CD14-positive monocyte (primary cell): ENCODE data around the gene DTNB. TPM values are rescaled to one million over a fixed set of nuclear protein-coding genes. Genes with fewer than 3 reads are reported as not detected.

Experiments
- DNase-seq, 3 donors: peaks; one replicate each; pipeline ENCODE4 v3.0.0-alpha.2; 2011 to 2022
- H2AFZ ChIP-seq: 2 replicates; pipeline ENCODE4 v1.6.0; 2012; ENCODE audit warnings: mild to moderate bottlenecking, low read depth, low read length, inconsistent platforms; ENCODE audit not compliant: insufficient read depth, poor library complexity, severe bottlenecking
- H3K27ac ChIP-seq, 2 donors: 1 replicate in 1 of 2; 2 replicates in 1 of 2; pipeline ENCODE4 v1.5.1; 2012 to 2013; ENCODE audit warnings: low read length in 2 of 2, control low read depth in 1 of 2, inconsistent platforms in 1 of 2, low read depth in 1 of 2, mild to moderate bottlenecking in 1 of 2
- H3K27me3 ChIP-seq, 2 donors: one replicate each; pipeline versions ENCODE4 v1.6.0 to v1.6.1; 2011 to 2013; ENCODE audit warnings: low read length in 2 of 2; ENCODE audit not compliant: control insufficient read depth in 2 of 2, insufficient read depth in 2 of 2
- H3K36me3 ChIP-seq, 2 donors: replicated peaks in 1 of 2; 1 replicate in 1 of 2; 2 replicates in 1 of 2; pipeline versions ENCODE4 v1.5.1 to v1.6.1; 2012 to 2013; ENCODE audit warnings: low read length in 2 of 2, control low read depth in 1 of 2, inconsistent platforms in 1 of 2, mild to moderate bottlenecking in 1 of 2; ENCODE audit not compliant: insufficient read depth in 2 of 2, control insufficient read depth in 1 of 2
- H3K4me1 ChIP-seq, 2 donors: 1 replicate in 1 of 2; 2 replicates in 1 of 2; pipeline versions ENCODE4 v1.5.1 to v1.6.1; 2012 to 2013; ENCODE audit warnings: low read length in 2 of 2, control low read depth in 1 of 2, inconsistent platforms in 1 of 2, mild to moderate bottlenecking in 1 of 2, moderate library complexity in 1 of 2; ENCODE audit not compliant: insufficient read depth in 2 of 2, control insufficient read depth in 1 of 2
- H3K4me2 ChIP-seq: replicated peaks from 2 replicates; pipeline ENCODE3; 2012; ENCODE audit warnings: low read length, moderate library complexity, mild to moderate bottlenecking; ENCODE audit not compliant: poor library complexity, severe bottlenecking; ENCODE audit errors: extremely low read depth
- H3K4me3 ChIP-seq, 3 experiments: fragments of 200-600 bp in 1 of 3; sonication (generic) in 1 of 3; replicated peaks in 1 of 3; 1 replicate in 2 of 3; 2 replicates in 1 of 3; pipeline ENCODE4 v1.5.1; 2011 to 2013; ENCODE audit warnings: low read length in 3 of 3, mild to moderate bottlenecking in 3 of 3, control low read depth in 2 of 3, low read depth in 2 of 3, inconsistent platforms in 1 of 3, moderate library complexity in 1 of 3
- H3K79me2 ChIP-seq: 2 replicates; pipeline ENCODE4 v1.6.0; 2012; ENCODE audit warnings: mild to moderate bottlenecking, control low read depth, inconsistent platforms, low read length, moderate library complexity; ENCODE audit not compliant: insufficient read depth
- H3K9ac ChIP-seq: 2 replicates; pipeline ENCODE4 v1.6.0; 2017; ENCODE audit warnings: low read length, mild to moderate bottlenecking; ENCODE audit not compliant: insufficient read depth, poor library complexity, severe bottlenecking
- H3K9me3 ChIP-seq, 2 donors: replicated peaks in 1 of 2; 1 replicate in 1 of 2; 2 replicates in 1 of 2; pipeline versions ENCODE4 v1.5.1 to v1.6.1; 2012 to 2013; ENCODE audit warnings: low read length in 2 of 2, control low read depth in 1 of 2; ENCODE audit not compliant: control insufficient read depth in 1 of 2, insufficient read depth in 1 of 2
- H4K20me1 ChIP-seq: 2 replicates; pipeline ENCODE4 v1.6.0; 2012; ENCODE audit warnings: mild to moderate bottlenecking, low read length, control low read depth, moderate library complexity; ENCODE audit not compliant: insufficient read depth
- H3K27ac Mint-ChIP-seq, 7 donors: one replicate each; pipeline ENCODE4 v1.8.0; 2020; ENCODE audit warnings: mild to moderate bottlenecking in 7 of 7, mixed read lengths in 7 of 7, moderate library complexity in 6 of 7, inconsistent platforms in 2 of 7
- H3K27me3 Mint-ChIP-seq, 3 donors: one replicate each; pipeline ENCODE4 v1.8.0; 2021 to 2022; ENCODE audit warnings: low read depth in 3 of 3, mild to moderate bottlenecking in 3 of 3, mixed read lengths in 3 of 3, moderate library complexity in 3 of 3, inconsistent platforms in 1 of 3
- H3K36me3 Mint-ChIP-seq, 2 donors: one replicate each; pipeline ENCODE4 v1.8.0; 2020; ENCODE audit warnings: mixed read lengths in 2 of 2, inconsistent platforms in 1 of 2, mild to moderate bottlenecking in 1 of 2
- H3K4me1 Mint-ChIP-seq: one replicate; pipeline ENCODE4 v1.8.0; 2020; ENCODE audit warnings: mild to moderate bottlenecking, mixed read lengths
- H3K4me3 Mint-ChIP-seq, 2 donors: one replicate each; pipeline ENCODE4 v1.8.0; 2020; ENCODE audit warnings: mild to moderate bottlenecking in 2 of 2, mixed read lengths in 2 of 2, moderate library complexity in 1 of 2
- H3K9me3 Mint-ChIP-seq, 7 donors: one replicate each; pipeline ENCODE4 v1.8.0; 2020 to 2022; ENCODE audit warnings: mixed read lengths in 7 of 7, mild to moderate bottlenecking in 6 of 7, moderate library complexity in 6 of 7, inconsistent platforms in 2 of 7
- CTCF ChIP-seq: fragments of 200-600 bp; IDR thresholded peaks from one replicate; pipeline ENCODE4 v1.8.0; 2022; ENCODE audit warnings: antibody characterized with exemption, mild to moderate bottlenecking
- WGBS: methylation state at CpG from one replicate; pipeline ENCODE4 v1.1.5; 2013; ENCODE audit warnings: missing lambda C conversion rate; ENCODE audit not compliant: insufficient coverage; 5-methylcytosine and 5-hydroxymethylcytosine counted together
- intact Hi-C, 2 donors: fragments of 100-400 bp; cut with micrococcal nuclease; formaldehyde crosslinking; loops; one replicate each; pipeline versions ENCODE4 v1.15.0 to v1.15.1; 2023
- polyA plus RNA-seq, 3 donors: library from polyadenylated mRNA; depleted of rRNA in 1 of 3; unstranded in 2 of 3; stranded (reverse) in 1 of 3; fragments of 300-500 nt in 2 of 3; fragments of >200 nt in 1 of 3; fragmentation: Illumina TruSeq in 2 of 3; gene quantifications; 1 replicate in 2 of 3; 2 replicates in 1 of 3; pipeline ENCODE4 v1.2.3, GENCODE V29; 2012 to 2021

DTNB gene
- polyA plus RNA-seq, 3 donors, result 3.0 to 4.2 (median 3.3) TPM

GRCh38 chr2:25378731-25379490, 294.5 kb downstream of the DTNB start:
- Histone ChIP-seq H4K20me1 (no peaks in the 10 kb centered on the region), H3K79me2 (no peaks in the 10 kb centered on the region), H2AFZ (no peak overlapping the region), H3K4me1 (peaks cover 30 to 35% of the 10 kb centered on the region in 2 donors), H3K27ac (no peak overlapping the region), H3K9ac (no peak overlapping the region), H3K27me3 (no peaks in the 10 kb centered on the region), H3K36me3 (no peaks in the 10 kb centered on the region), H3K4me2 (no peak overlapping the region), H3K9me3 (no peaks in the 10 kb centered on the region), H3K4me3 (no peak overlapping the region)
- H3K27me3 Mint-ChIP-seq, result peaks cover 0 to 9% (median 0%) of the 10 kb centered on the region in 3 donors
- H3K27ac Mint-ChIP-seq, result peak overlapping the region in 2 of 7 donors; percentile 12 to 45
- intact Hi-C loops, result no loop called here
- WGBS, result 60% methylated on average over 8 of the region's 10 CpGs
- no peak for DNase-seq
- H3K4me1 Mint-ChIP-seq, result peaks cover 41% of the 10 kb centered on the region
- no peaks in the 10 kb centered on the region for H3K36me3 Mint-ChIP-seq
- no peak for TF ChIP-seq CTCF
- peaks cover 0 to 6% (median 0%) of the 10 kb centered on the region in 7 donors for H3K9me3 Mint-ChIP-seq
- H3K4me3 Mint-ChIP-seq, result peak overlapping the region in 1 of 2 donors; percentile 21

DNA sequence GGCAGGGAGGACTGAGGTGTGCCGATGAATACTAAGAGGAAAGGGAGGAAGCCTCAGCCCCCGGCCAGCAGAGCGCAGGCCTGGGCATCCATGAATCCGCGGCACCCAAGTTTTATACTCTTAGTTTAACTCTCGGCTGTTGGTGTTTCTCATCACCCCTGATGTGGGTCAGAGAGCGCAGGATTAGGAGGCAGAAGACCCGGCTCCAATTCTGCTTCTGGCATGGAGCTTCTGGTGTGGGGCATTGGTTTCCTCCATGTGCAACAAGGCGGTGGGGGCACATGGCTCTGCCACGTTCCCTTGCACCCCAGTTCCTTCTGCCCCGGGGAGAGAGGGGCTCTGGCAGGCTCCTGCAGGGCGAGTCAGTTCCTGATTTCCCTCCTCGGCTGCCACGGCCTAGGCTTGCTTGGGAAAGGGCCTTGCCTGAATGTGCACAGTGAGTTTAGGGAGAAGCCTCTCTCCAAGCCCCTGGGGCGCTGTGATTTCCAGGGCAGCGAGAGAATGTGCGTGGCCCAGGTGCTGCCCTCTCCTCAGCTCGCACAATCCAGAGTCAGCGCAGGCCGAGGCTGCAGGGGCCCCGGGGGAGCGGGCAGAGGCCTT, 295.5 kb downstream of the DTNB start:
- Histone ChIP-seq H3K9ac (no peak overlapping the region), H3K9me3 (no peaks in the 10 kb centered on the region), H4K20me1 (no peaks in the 10 kb centered on the region), H3K4me2 (no peak overlapping the region), H3K4me1 (peaks cover 30 to 35% of the 10 kb centered on the region in 2 donors), H3K27me3 (no peaks in the 10 kb centered on the region), H3K4me3 (no peak overlapping the region), H2AFZ (no peak overlapping the region), H3K36me3 (no peaks in the 10 kb centered on the region), H3K79me2 (no peaks in the 10 kb centered on the region), H3K27ac (no peak overlapping the region)
- no peaks in the 10 kb centered on the region for H3K36me3 Mint-ChIP-seq
- 79% methylated on average over 20 of the region's 22 CpGs for WGBS
- H3K27ac Mint-ChIP-seq, result no peak overlapping the region
- peaks cover 41% of the 10 kb centered on the region for H3K4me1 Mint-ChIP-seq
- no peak overlapping the region for H3K4me3 Mint-ChIP-seq
- no peak for DNase-seq
- peaks cover 0 to 9% (median 2%) of the 10 kb centered on the region in 3 donors for H3K27me3 Mint-ChIP-seq
- intact Hi-C loops, result no loop called here
- TF ChIP-seq CTCF, result no peak
- H3K9me3 Mint-ChIP-seq, result peaks cover 0 to 6% (median 0%) of the 10 kb centered on the region in 7 donors
